ENCODE measurements around the gene TNS4.

Gene TNS4

GRCh38 chr17:40460604-40460967 lies 40.8 kb downstream of the TNS4 start:
- in situ Hi-C loops (cut with MboI; ENCODE audit: low sequenced_read_pairs) = no loop called here

- in situ Hi-C loops (cut with MboI; ENCODE audit: low sequenced_read_pairs) = no loop called here
Observed at GRCh38 chr17:40459636-40460603, 41.5 kb downstream of the TNS4 start.

- in situ Hi-C loops (cut with MboI; ENCODE audit: low sequenced_read_pairs) = no loop called here
Observed at GRCh38 chr17:40458851-40459482, 42.5 kb downstream of the TNS4 start.

GRCh38 chr17:40457964-40458791 lies 43.2 kb downstream of the TNS4 start:
- in situ Hi-C loops (cut with MboI; ENCODE audit: low sequenced_read_pairs) = no loop called here

GRCh38 chr17:40457369-40457768 lies 44.1 kb downstream of the TNS4 start:
- in situ Hi-C loops (cut with MboI; ENCODE audit: low sequenced_read_pairs) = no loop called here

GRCh38 chr17:40456396-40456951 lies 44.9 kb downstream of the TNS4 start:
- in situ Hi-C loops (cut with MboI; ENCODE audit: low sequenced_read_pairs) = no loop called here

- in situ Hi-C loops (cut with MboI; ENCODE audit: low sequenced_read_pairs) = no loop called here
Observed at GRCh38 chr17:40454613-40454995, 46.8 kb downstream of the TNS4 start.

- in situ Hi-C loops (cut with MboI; ENCODE audit: low sequenced_read_pairs) = no loop called here
Observed at GRCh38 chr17:40453881-40454612, 47.4 kb downstream of the TNS4 start.

GRCh38 chr17:40452921-40453378 lies 48.5 kb downstream of the TNS4 start:
- in situ Hi-C loops (cut with MboI; ENCODE audit: low sequenced_read_pairs) = no loop called here

- in situ Hi-C loops (cut with MboI; ENCODE audit: low sequenced_read_pairs) = no loop called here
Observed at GRCh38 chr17:40452216-40452787, 49.1 kb downstream of the TNS4 start.

GRCh38 chr17:40451420-40451819 lies 50.0 kb downstream of the TNS4 start:
- in situ Hi-C loops (cut with MboI; ENCODE audit: low sequenced_read_pairs) = no loop called here

- in situ Hi-C loops (cut with MboI; ENCODE audit: low sequenced_read_pairs) = no loop called here
Observed at GRCh38 chr17:40450175-40450574, 51.2 kb downstream of the TNS4 start.

GRCh38 chr17:40448639-40449261 lies 52.7 kb downstream of the TNS4 start:
- in situ Hi-C loops (cut with MboI; ENCODE audit: low sequenced_read_pairs) = no loop called here

GRCh38 chr17:40448213-40448638 lies 53.2 kb downstream of the TNS4 start:
- in situ Hi-C loops (cut with MboI; ENCODE audit: low sequenced_read_pairs) = no loop called here

- in situ Hi-C loops (cut with MboI; ENCODE audit: low sequenced_read_pairs) = no loop called here
Observed at GRCh38 chr17:40447806-40448205, 53.6 kb downstream of the TNS4 start.

GRCh38 chr17:40447148-40447644 lies 54.2 kb downstream of the TNS4 start:
- in situ Hi-C loops (cut with MboI; ENCODE audit: low sequenced_read_pairs) = no loop called here

GRCh38 chr17:40445751-40446468 lies 55.5 kb downstream of the TNS4 start:
- in situ Hi-C loops (cut with MboI; ENCODE audit: low sequenced_read_pairs) = no loop called here

Measured in HL-60/S4 (cell line).